H9 (cell line): ENCODE results near the gene SLC2A9. TPM values are rescaled to one million over a fixed set of nuclear protein-coding genes. Genes with fewer than 3 reads are reported as not detected.

Experiments
- DNase-seq: peaks from one replicate; pipeline ENCODE4 v3.0.0-alpha.2; 2017
- H2AFZ ChIP-seq: one replicate; pipeline ENCODE4 v1.6.1; 2013; ENCODE audit warnings: mild to moderate bottlenecking, low read length, control low read depth, moderate library complexity
- H2AK5ac ChIP-seq: 2 replicates; pipeline ENCODE4 v1.6.1; 2013; ENCODE audit warnings: low read length, control low read depth, mixed read lengths; ENCODE audit not compliant: insufficient read length
- H2BK120ac ChIP-seq: one replicate; pipeline ENCODE4 v1.6.1; 2013; ENCODE audit warnings: low read depth, mild to moderate bottlenecking, low read length, control low read depth, inconsistent platforms; ENCODE audit not compliant: poor library complexity, severe bottlenecking
- H2BK12ac ChIP-seq: 2 replicates; pipeline ENCODE4 v1.6.1; 2013; ENCODE audit warnings: low read length, control low read depth, mixed read lengths, low read depth; ENCODE audit not compliant: insufficient read length
- H2BK15ac ChIP-seq: 2 replicates; pipeline ENCODE4 v1.6.1; 2013; ENCODE audit warnings: low read depth, low read length, control low read depth
- H2BK20ac ChIP-seq: one replicate; pipeline ENCODE4 v1.6.1; 2013; ENCODE audit warnings: low read depth, mild to moderate bottlenecking, low read length, control low read depth, inconsistent platforms; ENCODE audit not compliant: poor library complexity, severe bottlenecking
- H2BK5ac ChIP-seq: 2 replicates; pipeline ENCODE4 v1.6.1; 2013; ENCODE audit warnings: low read length, control low read depth, mixed read lengths; ENCODE audit not compliant: insufficient read length
- H3K14ac ChIP-seq: 2 replicates; pipeline ENCODE4 v1.6.1; 2013; ENCODE audit warnings: low read length, control low read depth; ENCODE audit not compliant: insufficient read depth
- H3K18ac ChIP-seq: 2 replicates; pipeline ENCODE4 v1.6.1; 2013; ENCODE audit warnings: low read depth, mild to moderate bottlenecking, mixed read lengths, low read length, control low read depth; ENCODE audit not compliant: insufficient read length
- H3K23ac ChIP-seq: 2 replicates; pipeline ENCODE4 v1.6.1; 2013; ENCODE audit warnings: low read length, control low read depth, mixed read lengths, low read depth; ENCODE audit not compliant: insufficient read length
- H3K23me2 ChIP-seq: 2 replicates; pipeline ENCODE4 v1.6.1; 2013; ENCODE audit warnings: low read depth, mild to moderate bottlenecking, mixed read lengths, low read length, control low read depth; ENCODE audit not compliant: insufficient read length, poor library complexity, severe bottlenecking
- H3K27ac ChIP-seq: 2 replicates; pipeline ENCODE4 v1.5.1; 2013; ENCODE audit warnings: low read length, control low read depth, mixed read lengths, low read depth; ENCODE audit not compliant: insufficient read length
- H3K27me3 ChIP-seq: 2 replicates; pipeline ENCODE4 v1.6.1; 2013; ENCODE audit warnings: low read length, control low read depth, inconsistent platforms; ENCODE audit not compliant: insufficient read depth
- H3K4ac ChIP-seq: 2 replicates; pipeline ENCODE4 v1.6.1; 2013; ENCODE audit warnings: low read depth, mild to moderate bottlenecking, control low read depth, inconsistent platforms, low read length, moderate library complexity
- H3K4me1 ChIP-seq: 2 replicates; pipeline ENCODE4 v1.6.1; 2013; ENCODE audit warnings: low read length, control low read depth, inconsistent platforms; ENCODE audit not compliant: insufficient read depth
- H3K4me2 ChIP-seq: 2 replicates; pipeline ENCODE4 v1.6.1; 2013; ENCODE audit warnings: low read length, control low read depth, mixed read lengths; ENCODE audit not compliant: insufficient read length, insufficient read depth
- H3K56ac ChIP-seq: 2 replicates; pipeline ENCODE4 v1.6.1; 2013; ENCODE audit warnings: low read depth, mild to moderate bottlenecking, mixed read lengths, low read length, control low read depth; ENCODE audit not compliant: insufficient read length
- H3K79me1 ChIP-seq: 2 replicates; pipeline ENCODE4 v1.6.1; 2013; ENCODE audit warnings: low read depth, mild to moderate bottlenecking, moderate library complexity, low read length, control low read depth, inconsistent platforms; ENCODE audit not compliant: insufficient read depth, poor library complexity, severe bottlenecking
- H3K79me2 ChIP-seq: 2 replicates; pipeline ENCODE4 v1.6.1; 2013; ENCODE audit warnings: low read length, control low read depth, inconsistent platforms; ENCODE audit not compliant: insufficient read depth
- H3K9ac ChIP-seq: 2 replicates; pipeline ENCODE4 v1.6.1; 2013; ENCODE audit warnings: low read length, control low read depth, mixed read lengths; ENCODE audit not compliant: insufficient read length; ENCODE audit errors: extremely low read depth
- H3K9me3 ChIP-seq: one replicate; pipeline ENCODE4 v1.6.1; 2013; ENCODE audit warnings: low read depth, low read length, inconsistent platforms; ENCODE audit not compliant: control insufficient read depth
- H3T11ph ChIP-seq: one replicate; pipeline ENCODE4 v1.6.1; 2013; ENCODE audit warnings: mild to moderate bottlenecking, low read length, control low read depth, inconsistent platforms
- H4K20me1 ChIP-seq: one replicate; pipeline ENCODE4 v1.6.1; 2013; ENCODE audit not compliant: control insufficient read depth, insufficient read length, insufficient read depth
- H4K5ac ChIP-seq: 2 replicates; pipeline ENCODE4 v1.6.1; 2013; ENCODE audit warnings: low read depth, mild to moderate bottlenecking, mixed read lengths, low read length, control low read depth; ENCODE audit not compliant: insufficient read length
- H4K8ac ChIP-seq: replicated peaks from 2 replicates; pipeline ENCODE4 v1.6.1; 2013; ENCODE audit warnings: low read length, control low read depth, mixed read lengths, low read depth; ENCODE audit not compliant: insufficient read length
- H4K91ac ChIP-seq: 2 replicates; pipeline ENCODE4 v1.6.1; 2013; ENCODE audit warnings: low read depth, mild to moderate bottlenecking, moderate library complexity, mixed read lengths, low read length, control low read depth; ENCODE audit not compliant: insufficient read length
- H3K27ac Mint-ChIP-seq, 3 experiments: 2 replicates in 2 of 3; 3 replicates in 1 of 3; pipeline ENCODE4 v1.8.0; 2020 to 2021; ENCODE audit warnings: mixed read lengths in 3 of 3, mild to moderate bottlenecking in 1 of 3, moderate library complexity in 1 of 3
- H3K27me3 Mint-ChIP-seq: 2 replicates; pipeline ENCODE4 v1.8.0; 2021; ENCODE audit warnings: low read depth, mild to moderate bottlenecking, moderate library complexity, mixed read lengths
- H3K36me3 Mint-ChIP-seq, 3 experiments: 2 replicates in 2 of 3; 3 replicates in 1 of 3; pipeline ENCODE4 v1.8.0; 2020 to 2021; ENCODE audit warnings: low read depth in 3 of 3, mixed read lengths in 3 of 3; ENCODE audit not compliant: insufficient read depth in 1 of 3
- H3K4me1 Mint-ChIP-seq, 2 experiments: 2 replicates each; pipeline ENCODE4 v1.8.0; 2020; ENCODE audit warnings: mixed read lengths in 2 of 2
- H3K4me3 Mint-ChIP-seq, 2 experiments: 2 replicates in 1 of 2; 3 replicates in 1 of 2; pipeline ENCODE4 v1.8.0; 2020 to 2021; ENCODE audit warnings: mild to moderate bottlenecking in 2 of 2, mixed read lengths in 2 of 2, moderate library complexity in 1 of 2
- H3K9me3 Mint-ChIP-seq, 2 experiments: 2 replicates in 1 of 2; 3 replicates in 1 of 2; pipeline ENCODE4 v1.8.0; 2020; ENCODE audit warnings: mild to moderate bottlenecking in 2 of 2, mixed read lengths in 2 of 2, moderate library complexity in 1 of 2
- WGBS: extraction: QIAGEN DNeasy Blood & Tissue Kit; methylation state at CpG from one replicate; pipeline ENCODE4 v1.1.7; 2013; ENCODE audit warnings: missing lambda C conversion rate, low lambda C conversion rate, mixed read lengths; ENCODE audit not compliant: insufficient read length; ENCODE audit errors: extremely low coverage; 5-methylcytosine and 5-hydroxymethylcytosine counted together
- total RNA-seq: library from RNA; stranded (reverse); gene quantifications from 2 replicates; pipeline ENCODE4 v1.2.1, GENCODE V29; 2021
- TF ChIP-seq, protein P1 (sequence below): fragments of 200-600 bp; sonication (generic); conservative IDR thresholded peaks from 3 replicates; pipeline ENCODE4 v1.8.0; 2021; ENCODE audit warnings: antibody characterized with exemption, mild to moderate bottlenecking

Gene SLC2A9
- total RNA-seq, 1 experiment from 2014 or later = 0.79 TPM

DNA sequence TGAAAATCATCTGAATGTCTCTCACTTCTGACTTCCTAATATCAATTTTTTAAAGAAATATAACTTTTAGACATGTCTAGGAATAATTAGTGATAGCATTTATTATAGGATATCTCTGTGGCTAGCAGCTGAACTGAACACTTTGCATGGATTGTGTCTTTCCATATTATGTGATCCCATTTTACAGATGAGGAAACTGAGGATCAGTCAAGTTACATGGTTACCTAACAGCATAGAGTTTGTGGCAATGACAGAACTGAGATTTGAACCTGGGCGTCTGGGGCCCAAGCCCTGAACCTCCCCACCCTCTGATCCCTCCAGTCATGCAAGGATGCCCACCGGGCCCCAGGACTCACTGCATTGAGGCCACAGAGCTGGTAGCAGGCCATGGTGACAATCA lies 101.3 kb downstream of the SLC2A9 start:
- H2BK12ac ChIP-seq = no peak overlapping the region
- H3K4me3 Mint-ChIP-seq = no peak overlapping the region
- H3K14ac ChIP-seq = no peak overlapping the region
- H2BK120ac ChIP-seq = no peak overlapping the region
- H2AK5ac ChIP-seq = no peak overlapping the region
- peaks cover 0 to 5% (median 0%) of the 10 kb centered on the region in 3 experiments; a peak in 2 of 7 replicates for H3K36me3 Mint-ChIP-seq
- H3K4ac ChIP-seq = no peak overlapping the region
- no peak overlapping the region for H2AFZ ChIP-seq
- H3K23me2 ChIP-seq = no peaks in the 10 kb centered on the region
- no peak overlapping the region for H3K27ac Mint-ChIP-seq
- no peak overlapping the region for H3K23ac ChIP-seq
- TF ChIP-seq, protein P1, sequence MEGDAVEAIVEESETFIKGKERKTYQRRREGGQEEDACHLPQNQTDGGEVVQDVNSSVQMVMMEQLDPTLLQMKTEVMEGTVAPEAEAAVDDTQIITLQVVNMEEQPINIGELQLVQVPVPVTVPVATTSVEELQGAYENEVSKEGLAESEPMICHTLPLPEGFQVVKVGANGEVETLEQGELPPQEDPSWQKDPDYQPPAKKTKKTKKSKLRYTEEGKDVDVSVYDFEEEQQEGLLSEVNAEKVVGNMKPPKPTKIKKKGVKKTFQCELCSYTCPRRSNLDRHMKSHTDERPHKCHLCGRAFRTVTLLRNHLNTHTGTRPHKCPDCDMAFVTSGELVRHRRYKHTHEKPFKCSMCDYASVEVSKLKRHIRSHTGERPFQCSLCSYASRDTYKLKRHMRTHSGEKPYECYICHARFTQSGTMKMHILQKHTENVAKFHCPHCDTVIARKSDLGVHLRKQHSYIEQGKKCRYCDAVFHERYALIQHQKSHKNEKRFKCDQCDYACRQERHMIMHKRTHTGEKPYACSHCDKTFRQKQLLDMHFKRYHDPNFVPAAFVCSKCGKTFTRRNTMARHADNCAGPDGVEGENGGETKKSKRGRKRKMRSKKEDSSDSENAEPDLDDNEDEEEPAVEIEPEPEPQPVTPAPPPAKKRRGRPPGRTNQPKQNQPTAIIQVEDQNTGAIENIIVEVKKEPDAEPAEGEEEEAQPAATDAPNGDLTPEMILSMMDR = no peak
- H3K79me2 ChIP-seq = no peaks in the 10 kb centered on the region
- H2BK15ac ChIP-seq = no peak overlapping the region
- no peak overlapping the region for H3K56ac ChIP-seq
- no peak overlapping the region for H4K8ac ChIP-seq
- no peak overlapping the region for H3K18ac ChIP-seq
- no peak for DNase-seq
- no peak overlapping the region for H3K27ac ChIP-seq
- H3K27me3 ChIP-seq = no peaks in the 10 kb centered on the region
- no peak overlapping the region for H2BK5ac ChIP-seq
- H3K4me2 ChIP-seq = no peak overlapping the region
- no peak overlapping the region for H3K9ac ChIP-seq
- WGBS = no CpG with 5 or more reads among the region's 2 CpGs
- H2BK20ac ChIP-seq = no peak overlapping the region
- H3K27me3 Mint-ChIP-seq = peaks cover 8% of the 10 kb centered on the region
- H3K9me3 ChIP-seq = no peaks in the 10 kb centered on the region
- peaks cover 8% of the 10 kb centered on the region for H3K4me1 ChIP-seq
- H4K91ac ChIP-seq = no peak overlapping the region
- H4K5ac ChIP-seq = no peak overlapping the region
- H3K9me3 Mint-ChIP-seq = peaks cover 0 to 5% of the 10 kb centered on the region in 2 experiments; a peak in 3 of 5 replicates
- no peaks in the 10 kb centered on the region for H4K20me1 ChIP-seq
- peaks cover 18 to 29% of the 10 kb centered on the region in 2 experiments for H3K4me1 Mint-ChIP-seq
- no peaks in the 10 kb centered on the region for H3K79me1 ChIP-seq
- no peak overlapping the region for H3T11ph ChIP-seq
